Measurements from ENCODE around the gene GTF2A1.
"Not testable (repeated sequence)": the region's sequence is repeated elsewhere in the genome, so short reads cannot be mapped to it uniquely, and the experiment has no call there.

GTF2A1 gene

DNA sequence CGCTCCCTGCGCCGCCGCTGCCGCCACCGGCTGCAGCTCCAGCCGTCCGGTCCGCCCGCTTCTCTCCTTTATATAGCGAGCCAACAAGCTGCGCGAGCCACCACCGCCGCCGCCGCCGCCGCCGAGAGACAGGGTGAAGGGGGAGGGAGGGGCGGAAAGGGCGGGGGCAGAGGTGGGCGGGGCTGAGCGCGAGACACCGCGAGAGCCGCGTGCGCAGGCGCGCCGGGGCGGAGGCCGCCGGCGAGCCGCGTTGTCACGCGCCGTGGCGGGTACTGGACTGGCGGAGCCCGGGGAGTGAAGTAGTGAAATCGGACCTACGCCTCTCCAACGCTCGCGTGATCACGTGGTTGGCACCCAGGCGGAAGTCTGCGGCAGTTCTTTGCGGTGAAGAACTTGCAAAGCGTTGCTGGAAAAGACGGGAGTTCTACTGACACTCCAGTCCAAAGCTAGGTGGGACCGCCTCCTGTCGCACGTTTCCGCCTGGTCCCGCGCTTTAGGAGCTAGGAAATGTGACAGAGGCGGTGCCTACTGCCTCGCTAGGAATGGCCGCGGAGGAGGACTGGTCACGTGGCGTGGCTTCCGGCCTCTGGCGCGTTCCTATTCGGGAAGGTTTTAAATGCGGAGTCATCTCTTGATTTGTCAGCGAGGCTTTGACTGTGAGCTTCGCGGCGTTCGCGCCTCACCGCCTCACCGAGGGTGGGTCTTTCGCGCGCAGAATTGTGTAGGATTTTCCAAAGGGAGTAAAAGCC, at the start of gene GTF2A1:
Gene GTF2A1, minus strand, starts transcription at position 130 of the 749 bp plus-strand sequence. CDS start 441 bp downstream, outside the sequence.
- DNase-seq (ENCODE audit: low read depth in 2 of 2): peak; percentile 88 to 92

DNA sequence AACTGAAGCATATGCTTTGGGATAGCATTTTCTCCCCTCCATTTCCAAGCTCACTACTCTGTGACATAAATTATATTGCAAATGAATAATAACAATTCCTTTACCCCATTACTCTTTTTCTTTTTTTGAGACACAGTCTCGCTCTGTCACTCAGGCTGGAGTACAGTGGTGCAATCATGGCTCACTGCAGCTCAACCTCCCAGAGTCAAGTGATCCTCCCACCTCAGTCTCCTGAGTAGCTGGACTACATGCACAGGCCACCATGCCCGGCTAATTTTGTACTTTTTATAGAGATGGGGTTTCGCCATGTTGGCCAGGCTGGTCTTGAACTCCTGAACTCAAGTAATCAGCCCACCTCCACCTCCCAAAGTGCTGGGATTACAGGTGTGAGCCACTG, 49.2 kb upstream of the GTF2A1 start:
- no peak for DNase-seq (ENCODE audit: low read depth in 2 of 2)

DNA sequence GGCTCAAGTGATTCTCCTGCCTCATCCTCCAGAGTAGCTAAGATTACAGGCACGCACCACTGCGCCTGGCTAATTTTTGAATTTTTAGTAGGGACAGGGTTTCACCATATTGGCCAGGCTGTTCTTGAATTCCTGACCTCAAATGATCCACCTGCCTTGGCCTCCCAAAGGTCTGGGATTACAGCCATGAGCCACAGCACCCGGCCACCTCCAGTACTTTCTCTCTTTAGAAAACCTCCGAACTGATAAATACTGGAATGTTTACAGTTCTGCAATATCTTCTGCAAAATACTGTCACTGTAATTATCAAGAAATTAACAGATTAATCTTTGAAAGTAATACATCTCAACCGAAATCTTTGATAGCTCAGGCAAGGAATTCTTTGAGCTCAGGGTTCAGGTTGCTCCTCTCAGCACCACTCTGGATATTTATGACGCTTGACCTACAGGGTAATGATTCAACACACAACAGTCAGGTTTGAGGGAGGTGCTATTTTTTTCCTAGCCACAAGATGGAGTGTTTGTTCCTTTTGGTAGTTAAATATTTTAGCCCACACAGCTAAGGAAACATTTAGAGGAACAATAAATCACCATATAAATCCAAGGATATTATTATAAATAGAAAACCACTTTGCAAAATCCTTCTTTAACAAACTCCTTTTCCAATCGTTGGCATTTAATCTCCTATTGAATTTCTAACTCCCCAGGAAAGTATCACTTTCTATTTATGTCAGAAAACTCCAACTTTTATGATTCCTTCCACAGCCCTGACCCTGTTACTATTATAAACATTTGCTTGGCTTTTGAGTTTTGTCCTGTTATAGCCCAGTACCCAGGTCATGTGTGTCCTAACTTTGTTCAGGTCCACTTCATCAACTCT, 48.6 kb upstream of the GTF2A1 start:
- no peak for DNase-seq (ENCODE audit: low read depth in 2 of 2)

DNA sequence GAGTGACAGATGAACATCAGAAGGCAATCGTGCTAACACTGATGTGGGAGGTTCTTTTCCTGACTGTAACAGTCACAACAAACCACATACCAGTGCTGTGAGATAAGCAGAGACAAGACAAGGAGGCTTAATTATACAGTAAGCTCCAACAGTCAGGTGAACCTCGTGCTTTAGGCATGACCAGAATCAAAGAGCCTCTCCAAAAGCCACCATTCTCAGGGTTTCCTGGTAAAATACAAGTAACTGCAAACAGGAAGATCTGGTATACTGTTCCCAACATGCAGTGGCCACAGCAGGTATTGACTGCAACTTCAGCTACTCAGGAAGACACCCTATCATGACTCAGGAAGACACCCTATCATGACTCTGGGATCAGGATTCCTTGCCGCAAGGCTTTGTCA, 47.3 kb upstream of the GTF2A1 start:
- no peak for DNase-seq (ENCODE audit: low read depth in 2 of 2)

DNA sequence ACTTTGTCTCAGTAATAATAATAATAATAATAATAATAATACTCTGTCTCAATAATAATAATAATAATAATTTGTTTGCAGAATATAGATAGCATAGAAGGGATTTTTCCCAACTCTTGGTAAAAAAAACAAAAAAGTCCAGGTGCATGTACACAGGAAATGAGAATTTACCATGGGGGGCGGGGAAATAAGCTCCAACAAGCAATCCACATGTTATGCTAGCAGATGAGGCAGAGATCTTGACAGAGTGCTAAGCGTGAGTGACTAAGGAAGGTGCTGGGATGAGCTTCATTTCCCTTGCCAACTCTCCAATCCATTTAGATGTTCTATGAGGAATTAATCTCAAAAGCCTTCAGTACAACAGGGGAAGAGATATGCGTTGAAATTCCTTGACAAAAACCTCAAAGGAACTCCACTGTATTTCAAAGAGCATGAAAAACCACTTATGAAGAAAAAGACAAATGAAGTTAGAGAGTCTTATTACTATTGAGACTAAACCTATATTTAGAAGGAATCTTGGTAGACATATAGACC, 44.9 kb upstream of the GTF2A1 start:
- DNase-seq (ENCODE audit: low read depth in 2 of 2): no peak

DNA sequence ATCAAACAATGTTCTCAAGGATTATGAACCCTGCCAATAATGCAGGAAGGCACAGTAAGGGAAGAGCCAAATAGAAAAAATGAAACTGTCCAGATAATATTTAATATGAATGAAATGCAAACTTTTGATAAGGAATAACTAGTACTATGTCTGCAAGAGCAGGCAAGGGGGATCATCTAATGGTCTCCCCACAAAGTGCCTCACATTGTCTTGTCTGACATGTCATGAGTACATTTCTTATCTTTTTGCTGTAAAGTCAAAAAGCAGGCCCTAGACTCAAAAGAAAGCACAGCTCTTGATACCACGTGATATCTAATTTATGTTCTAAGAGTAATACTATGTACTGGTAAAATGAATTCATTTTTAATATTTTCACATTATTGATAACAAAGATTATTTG, 43.9 kb upstream of the GTF2A1 start:
- DNase-seq (ENCODE audit: low read depth in 2 of 2): no peak

DNA sequence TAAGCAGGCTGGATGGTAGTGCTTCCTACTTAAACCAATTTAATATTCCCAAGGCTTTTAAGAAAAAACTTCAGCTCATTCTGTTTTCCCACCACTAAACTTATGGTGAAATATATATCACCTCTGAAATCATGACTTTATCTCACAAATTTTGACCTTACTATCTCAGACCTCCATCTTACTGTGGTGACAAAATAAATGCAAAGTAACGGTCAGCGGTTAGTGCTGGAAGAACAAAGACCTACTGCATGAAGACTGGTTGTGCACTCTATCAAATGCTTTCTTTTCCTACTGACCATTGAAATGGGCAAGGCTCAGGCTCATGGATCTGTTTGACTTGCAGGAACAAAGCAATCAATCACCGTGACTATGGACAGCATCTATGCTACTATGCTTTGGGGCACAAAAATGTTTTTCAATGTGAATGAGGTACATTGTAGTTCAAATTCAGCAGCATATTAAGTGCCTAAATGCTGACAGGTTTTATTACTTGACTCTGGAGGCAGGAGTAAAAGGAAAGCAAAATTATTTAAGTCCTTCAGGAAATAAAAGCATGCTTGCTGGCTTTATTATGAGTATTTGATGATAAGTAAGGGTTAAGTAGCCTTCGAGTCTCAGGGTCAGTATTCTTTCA, 43.1 kb upstream of the GTF2A1 start:
- no peak for DNase-seq (ENCODE audit: low read depth in 2 of 2)

DNA sequence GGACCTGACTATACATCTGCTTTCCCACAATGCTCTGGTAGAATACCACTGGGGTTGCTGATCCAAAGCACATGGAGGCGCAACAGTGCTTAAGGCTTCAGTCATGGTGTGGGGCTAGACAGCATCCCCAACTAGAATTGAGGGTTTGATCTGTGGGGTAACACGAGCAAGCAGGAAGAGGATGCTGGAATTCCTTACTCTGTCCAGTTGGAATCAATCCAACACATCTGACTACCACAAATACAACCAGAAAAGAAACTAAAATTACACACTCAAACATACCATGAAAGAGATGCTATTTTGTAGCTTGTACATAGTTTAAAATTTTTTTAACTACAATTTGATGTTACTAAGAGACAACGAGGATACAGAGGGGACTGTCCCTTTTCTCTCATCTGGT, 40.4 kb upstream of the GTF2A1 start:
- no peak for DNase-seq (ENCODE audit: low read depth in 2 of 2)

DNA sequence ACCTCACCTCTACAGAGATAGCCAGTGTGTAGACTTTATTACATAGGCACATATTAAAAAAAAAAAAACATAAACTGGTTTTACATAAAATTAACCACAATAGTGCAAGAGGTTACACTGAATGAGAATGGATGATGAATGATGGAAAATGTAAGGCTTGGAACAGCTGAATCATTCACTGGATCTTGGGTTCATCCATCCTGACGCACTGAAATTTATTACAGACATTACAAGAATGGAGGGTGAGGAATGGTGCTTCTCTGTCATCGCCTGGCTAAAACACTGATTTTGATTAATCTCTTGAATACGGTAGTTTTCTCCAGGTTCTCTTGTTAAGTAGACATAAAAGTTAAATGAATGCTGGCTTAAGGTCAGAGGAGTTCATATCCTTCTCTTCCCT, 40.0 kb upstream of the GTF2A1 start:
- DNase-seq (ENCODE audit: low read depth in 2 of 2): no peak

DNA sequence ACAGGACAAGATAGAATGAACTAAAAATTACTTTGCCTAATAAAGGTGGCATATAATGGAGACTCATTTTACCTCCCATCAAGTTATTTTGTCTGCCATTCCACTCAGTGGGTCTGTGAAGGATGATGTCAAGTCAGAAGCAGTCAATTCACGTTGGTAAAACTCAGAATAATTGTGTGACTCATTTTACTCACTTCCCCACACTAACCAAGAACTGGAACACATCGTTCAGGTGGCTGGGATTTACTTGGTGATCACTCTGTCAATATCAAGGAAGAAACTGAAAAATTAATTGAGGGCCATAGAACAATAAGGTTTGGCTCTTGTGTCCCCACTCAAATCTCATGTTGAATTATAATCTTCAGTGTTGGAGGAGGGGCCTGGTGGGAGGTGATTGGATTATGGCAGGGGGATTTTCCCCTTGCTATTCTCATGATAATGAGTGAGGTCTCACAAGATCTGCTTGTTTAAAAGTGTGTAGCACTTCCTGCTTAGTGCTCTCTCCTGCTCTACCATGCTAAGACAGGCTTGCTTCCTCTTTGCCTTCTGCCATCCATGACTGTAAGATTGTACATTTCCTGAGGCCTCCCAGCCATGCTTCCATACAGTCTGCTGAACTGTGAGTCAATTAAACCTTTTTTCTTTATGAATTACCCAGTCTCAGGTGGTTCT, 35.7 kb upstream of the GTF2A1 start:
- DNase-seq (ENCODE audit: low read depth in 2 of 2): no peak

DNA sequence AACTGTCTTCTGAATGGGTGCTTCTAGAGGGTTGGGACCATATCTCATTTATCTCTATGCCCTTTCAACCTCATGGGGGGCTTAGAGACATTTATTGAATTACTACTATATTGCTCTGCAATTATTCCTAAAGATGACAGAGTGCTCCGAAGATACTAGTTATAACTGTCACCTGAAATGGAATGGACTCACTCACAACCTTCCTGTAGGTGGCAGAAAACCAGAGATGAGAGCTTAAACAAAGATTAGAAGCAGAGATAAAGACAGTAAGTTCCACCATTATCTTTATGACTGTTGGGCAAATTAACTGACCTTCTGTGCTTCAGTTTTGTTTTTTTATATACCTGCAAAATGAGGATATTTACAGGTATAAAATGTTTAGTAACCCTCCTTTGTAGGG, 31.5 kb upstream of the GTF2A1 start:
- no peak for DNase-seq (ENCODE audit: low read depth in 2 of 2)

DNA sequence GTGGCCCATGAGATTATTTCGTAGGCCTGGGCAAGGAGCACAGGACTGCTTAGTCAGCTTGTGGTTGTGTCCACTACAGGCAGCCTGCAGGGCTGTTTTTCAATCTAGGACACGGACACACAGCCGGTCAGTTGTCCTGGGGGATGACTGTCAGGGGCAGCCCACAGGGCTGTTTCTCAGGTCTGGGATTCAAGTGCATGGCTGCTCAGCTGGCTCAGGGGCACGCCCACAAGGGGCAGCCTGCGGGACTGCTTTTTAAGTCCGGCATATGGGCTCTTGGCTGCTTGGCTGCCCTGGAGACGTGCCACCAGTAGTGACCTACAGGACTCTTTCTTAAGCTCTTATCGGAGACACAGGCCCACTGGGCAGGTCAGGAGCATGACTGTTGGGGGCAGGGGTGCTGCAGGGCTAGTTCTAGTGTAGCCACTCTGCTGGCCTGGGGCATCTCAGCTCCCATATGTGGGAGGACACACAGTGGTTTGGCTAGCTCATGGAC, 26.6 kb upstream of the GTF2A1 start:
- no peak for DNase-seq (ENCODE audit: low read depth in 2 of 2)

DNA sequence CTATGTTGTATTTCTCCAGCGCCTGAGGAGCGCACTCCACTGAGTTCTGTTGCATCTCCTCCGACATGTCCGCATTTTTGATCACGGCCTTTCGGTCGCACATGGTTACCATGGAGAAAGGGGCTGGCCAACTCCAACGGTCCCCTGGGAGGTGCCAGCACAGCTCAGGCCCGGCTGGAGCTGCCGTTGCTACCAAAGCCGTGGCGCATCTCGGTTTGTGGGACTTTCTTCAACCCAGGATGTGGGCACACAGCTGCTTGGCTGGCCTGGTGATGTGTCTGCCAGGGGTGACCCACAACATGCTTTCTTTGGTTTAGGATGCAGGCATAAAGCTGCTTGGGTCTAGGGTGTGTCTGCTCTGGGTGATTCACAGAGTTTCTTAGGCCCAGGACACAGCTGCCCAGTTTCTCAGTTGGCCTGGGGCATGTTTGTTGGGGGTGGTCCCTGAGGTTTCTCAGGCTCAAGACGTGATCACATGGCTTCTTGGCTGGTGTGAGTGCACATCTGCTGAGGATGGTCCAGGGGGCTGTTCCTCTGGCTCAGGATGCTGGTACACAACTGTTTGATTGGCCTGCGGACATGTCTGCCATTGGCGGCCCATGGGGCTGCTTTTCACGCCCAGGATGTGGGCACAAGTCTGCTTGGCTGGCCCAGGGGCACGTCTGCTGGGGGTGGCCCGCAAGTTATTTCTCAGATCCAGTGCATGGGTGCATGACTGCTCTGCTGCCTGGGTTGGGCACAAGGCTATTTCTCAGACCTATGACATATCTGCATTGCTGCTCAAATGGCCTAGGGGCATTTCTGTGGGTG, 25.9 kb upstream of the GTF2A1 start:
- no peak for DNase-seq (ENCODE audit: low read depth in 2 of 2)

DNA sequence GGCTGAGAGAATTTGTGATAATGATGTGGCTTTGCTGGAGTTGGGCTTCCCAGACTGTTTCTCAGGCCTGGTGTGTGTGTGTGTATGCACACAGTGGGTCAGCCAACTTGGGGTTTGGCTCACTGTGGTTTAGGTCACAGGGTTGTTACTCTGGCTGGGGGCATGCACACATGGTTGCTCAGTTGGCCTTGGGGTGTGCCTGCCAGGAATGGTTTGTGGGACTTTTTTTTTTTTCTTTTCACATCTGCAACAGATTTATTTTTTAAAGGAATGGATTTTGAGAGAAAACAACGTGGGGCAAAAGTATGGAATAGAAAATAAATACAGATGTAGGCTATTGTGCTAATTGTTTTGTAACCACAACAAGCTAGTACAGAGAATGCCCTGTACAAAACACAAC, 25.0 kb upstream of the GTF2A1 start:
- DNase-seq (ENCODE audit: low read depth in 2 of 2): no peak

DNA sequence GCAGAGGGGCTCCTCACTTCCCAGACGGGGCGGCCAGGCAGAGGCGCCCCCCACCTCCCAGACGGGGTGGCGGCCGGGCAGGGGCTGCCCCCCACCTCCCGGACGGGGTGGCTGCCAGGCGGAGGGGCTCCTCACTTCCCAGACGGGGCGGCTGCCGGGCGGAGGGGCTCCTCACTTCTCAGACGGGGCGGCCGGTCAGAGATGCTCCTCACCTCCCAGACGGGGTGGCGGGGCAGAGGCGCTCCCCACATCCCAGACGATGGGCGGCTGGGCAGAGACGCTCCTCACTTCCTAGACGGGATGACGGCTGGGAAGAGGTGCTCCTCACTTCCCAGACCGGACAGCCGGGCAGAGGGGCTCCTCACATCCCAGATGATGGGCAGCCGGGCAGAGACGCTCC, 23.7 kb upstream of the GTF2A1 start:
- not testable (repeated sequence) for DNase-seq (ENCODE audit: low read depth in 2 of 2)

DNA sequence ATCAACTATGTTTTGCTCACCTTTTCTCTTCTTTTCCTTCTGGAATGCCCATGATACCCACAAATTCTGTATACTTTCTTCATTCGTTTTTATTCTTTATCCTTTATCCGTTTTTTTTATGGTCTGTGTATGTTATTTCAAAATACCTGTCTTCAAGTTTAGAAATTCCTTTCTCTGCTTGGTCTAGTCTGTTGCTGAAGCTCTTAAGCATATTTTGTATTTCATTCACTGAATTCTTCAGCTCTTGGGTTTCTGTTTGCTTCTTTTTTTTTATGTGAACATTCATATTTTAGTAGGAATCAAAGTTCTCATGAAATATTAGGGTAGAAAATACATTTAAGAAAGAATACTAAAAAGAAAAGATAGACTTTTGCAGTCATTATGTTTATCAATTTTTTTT, 22.7 kb upstream of the GTF2A1 start:
- DNase-seq (ENCODE audit: low read depth in 2 of 2): no peak

DNA sequence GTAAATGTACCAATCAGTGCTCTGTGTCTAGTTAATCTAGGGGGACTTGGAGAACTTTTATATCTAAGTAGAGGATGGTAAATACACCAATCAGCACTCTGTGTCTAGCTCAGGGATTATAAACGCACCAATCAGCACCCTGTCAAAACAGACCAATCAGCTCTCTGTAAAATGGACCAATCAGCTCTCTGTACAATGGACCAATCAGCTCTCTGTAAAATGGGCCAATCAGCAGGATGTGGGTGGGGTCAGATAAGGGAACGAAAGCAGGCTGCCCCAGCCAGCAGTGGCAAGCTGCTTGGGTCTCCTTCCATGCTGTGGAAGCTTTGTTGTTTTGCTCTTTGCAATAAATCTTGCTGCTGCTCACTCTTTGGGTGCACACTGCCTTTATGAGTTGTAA, 16.1 kb upstream of the GTF2A1 start:
- not testable (repeated sequence) for DNase-seq (ENCODE audit: low read depth in 2 of 2)

DNA sequence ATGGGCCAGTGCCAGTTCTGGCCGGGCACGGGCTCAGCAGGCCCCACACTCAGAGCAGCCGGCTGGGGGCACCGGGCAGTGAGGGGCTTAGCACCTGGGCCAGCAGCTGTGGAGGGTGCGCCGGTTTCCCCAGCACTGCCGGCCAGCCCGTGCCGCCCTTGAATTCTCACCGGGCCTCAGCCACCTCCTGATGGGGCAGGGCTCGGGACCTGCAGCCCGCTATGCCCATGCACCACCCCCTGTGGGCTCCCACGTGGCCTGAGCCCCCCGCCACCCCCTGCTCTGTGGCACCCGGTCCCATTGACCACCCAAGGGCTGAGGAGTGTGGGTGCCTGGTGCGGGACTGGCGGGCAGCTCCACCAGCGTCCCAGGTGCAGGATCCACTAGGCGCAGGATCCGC, 15.4 kb upstream of the GTF2A1 start:
- DNase-seq (ENCODE audit: low read depth in 2 of 2): no peak

DNA sequence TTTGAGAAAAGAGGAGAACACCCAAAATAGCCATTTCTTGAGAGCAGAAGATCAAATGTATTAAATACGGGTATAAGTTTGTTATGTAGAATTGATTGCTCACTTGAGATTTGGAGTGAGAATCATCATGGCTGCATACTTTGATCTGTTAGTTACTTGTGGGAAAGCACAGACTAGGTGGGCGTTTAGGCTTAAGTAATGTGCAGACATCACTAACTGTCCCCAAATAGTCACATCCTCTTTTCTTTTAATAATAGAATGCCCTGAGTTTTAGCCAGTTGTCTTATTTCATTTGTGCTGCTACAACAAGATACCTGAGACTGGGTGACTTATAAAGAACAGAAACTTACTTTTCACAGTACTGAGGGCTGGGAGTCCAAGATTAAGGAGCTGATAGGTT, 14.3 kb upstream of the GTF2A1 start:
- no peak for DNase-seq (ENCODE audit: low read depth in 2 of 2)

DNA sequence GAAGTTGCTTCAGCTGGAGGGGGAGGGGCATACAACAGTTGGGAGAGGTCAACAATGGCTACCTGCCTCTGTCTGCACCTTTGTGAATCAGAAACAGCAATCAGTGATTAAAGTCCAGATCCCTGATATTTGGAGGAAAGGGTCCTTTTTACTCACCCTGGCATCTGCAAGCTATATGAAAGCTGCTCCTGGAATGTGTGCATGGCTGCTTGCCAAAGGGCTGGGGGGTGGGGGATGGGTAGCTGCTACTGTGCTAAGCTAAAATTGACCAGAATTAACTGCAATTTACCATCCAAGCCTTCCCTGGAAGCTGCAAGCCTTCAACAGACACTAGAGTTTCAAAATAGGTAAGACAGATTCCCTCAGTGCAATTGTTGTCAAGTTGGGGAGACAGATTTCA, 13.5 kb upstream of the GTF2A1 start:
- DNase-seq (ENCODE audit: low read depth in 2 of 2): no peak

DNA sequence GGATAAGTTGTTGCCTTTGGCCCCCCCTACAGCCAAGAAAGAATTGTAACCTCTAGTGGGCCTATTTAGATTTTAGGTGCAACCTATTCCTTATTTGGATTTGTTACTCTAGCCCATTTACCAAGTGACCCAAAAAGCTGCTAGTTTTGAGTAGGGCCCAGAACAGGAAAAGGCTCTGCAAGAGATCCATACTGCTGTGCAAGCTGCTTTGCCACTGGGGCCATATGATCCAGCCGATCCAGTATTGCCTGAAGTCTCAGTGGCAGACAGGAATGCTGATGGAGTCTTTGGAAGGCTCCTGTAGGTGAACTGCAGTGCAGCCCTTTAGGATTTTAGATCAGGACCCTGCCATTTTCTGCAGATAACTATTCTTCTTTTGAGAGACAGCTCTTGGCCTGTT, 12.9 kb upstream of the GTF2A1 start:
- DNase-seq (ENCODE audit: low read depth in 2 of 2): no peak

Data from stimulated activated CD8-positive, alpha-beta memory T cell treated with anti-CD3 and anti-CD28 coated beads, Interleukin-15, amount 100 ng/mL, for 48 hours (primary cell).